Activated gamma-delta T cell (primary cell): ENCODE data around the gene CDH23.

Experiments used
- DNase-seq: peaks from one replicate; lab custom pipeline; 2025; lab: John Stamatoyannopoulos, UW

The CDH23 gene

DNA sequence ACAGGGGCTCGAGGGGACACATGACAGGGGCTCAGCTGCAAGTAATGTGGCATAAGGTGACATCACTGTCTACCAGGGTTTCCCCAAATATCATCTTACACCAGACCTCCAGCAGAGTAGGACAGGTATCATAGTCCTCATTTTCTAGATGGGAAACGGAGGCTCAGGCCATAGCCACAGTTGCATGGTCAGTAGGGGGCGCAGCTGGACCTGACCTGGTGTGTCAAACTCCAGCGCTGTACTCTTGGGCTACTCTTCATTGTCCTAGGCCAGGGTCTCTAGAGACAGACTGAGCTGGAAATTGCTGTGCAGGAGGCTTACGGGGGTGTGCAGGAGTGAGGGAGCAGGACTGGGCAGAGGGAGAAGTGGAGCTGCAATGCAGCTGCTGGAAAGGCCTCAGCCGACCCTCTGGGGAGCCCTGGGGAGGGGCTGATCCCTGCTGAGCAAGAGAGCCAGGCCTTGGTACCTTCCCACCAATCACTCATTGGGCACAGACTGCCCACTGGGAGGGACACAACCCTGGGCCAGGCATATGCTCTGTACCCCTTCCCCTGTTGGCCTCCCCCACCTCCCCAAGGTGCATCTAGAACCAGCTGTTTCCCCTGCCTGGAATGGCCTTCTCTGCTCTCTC lies 89.9 kb downstream of the CDH23 start:
- DNase-seq, result no peak

DNA sequence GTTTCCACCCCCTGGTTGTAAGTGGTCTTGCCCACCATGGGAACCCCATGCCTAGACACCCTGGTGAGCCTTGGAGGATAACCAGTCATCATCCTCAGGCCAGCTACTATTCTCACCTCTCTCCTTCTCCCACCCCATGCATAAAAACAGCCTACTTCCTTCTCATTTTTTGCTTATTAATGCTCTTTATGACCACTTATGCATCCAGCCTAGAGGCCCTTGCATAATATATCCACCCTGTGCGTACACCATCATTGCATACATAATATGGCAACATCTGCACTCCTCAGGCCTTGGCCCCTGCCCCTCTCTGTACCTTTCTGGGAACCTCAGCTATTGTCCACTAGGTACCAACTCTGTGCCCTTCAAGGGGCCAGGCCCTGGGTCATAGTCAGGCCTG lies 91.0 kb downstream of the CDH23 start:
- no peak for DNase-seq

DNA sequence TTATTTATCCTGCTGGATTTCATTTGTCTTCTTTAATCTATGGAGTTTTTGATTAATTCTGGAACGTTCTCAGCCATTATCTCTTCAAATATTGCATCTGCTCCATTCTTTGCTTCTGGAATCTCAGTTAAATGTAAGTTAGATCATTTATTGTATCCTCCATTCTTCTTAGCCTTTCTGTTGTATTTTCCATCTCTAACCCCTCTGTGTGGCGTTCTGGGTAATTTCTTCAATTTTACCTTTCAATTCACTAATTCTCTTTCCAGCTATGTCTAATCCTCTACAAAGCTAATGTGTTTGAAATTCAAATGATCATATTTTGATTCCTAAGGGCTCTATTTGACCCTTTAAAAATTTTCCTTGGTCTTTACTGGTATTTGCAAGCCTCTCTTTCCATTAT lies 92.4 kb downstream of the CDH23 start:
- DNase-seq, result no peak

DNA sequence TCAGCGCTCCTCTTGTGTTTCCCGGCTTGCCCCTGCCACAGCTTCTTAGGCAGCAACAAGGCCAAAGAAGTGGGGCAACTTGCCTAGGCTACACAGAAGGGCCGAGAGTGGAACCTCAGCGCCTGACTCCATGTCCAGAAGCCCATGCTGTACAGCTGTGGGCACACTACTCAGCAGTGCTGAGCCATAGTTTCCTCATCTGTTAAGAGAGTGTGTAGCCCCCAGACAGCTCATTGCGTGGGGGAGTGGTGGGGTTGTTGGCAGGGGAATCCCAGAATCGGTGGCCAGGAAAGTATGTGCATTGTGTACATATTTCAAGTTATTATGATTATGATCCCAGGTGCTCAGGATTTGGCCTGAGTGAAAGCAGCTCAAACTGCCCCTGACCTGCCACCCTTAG lies 96.2 kb downstream of the CDH23 start:
- DNase-seq, result no peak

DNA sequence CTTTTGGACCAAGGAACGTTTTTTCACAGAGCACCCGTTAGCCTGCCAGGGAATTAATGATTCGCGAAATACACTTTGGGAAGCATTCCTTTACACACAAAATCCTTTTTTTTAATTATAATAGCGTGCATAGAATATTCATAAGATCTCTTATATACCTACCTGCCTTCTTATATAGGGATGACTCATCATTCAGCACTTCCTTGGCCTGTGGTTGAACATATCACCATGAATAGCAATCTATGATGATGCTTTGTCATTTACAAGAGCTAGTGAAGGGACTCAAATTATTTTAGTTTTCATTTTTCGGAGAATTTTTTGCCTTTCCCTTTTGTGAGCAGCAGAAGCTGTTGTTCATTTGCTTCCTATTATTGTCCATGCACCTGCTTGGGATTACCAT lies 97.0 kb downstream of the CDH23 start:
- no peak for DNase-seq

DNA sequence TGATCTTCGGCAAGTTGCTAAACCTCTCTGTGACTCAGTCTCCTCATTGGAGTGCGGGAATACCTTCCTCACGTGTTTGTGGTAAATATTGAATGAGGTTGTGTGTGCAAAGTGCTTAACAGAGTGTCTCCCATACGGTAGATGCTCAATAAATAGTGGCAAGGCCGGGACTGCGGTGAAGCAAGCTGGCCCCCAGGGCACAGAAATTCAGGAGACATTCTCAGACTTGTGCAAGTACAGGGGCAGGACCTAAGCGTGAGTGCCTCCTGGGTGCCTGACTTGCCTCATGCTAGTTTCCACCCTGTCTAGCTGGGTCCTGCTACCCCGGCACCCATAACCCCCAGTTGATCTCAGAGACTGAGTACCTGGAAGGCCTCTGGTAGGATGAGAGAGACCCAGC lies 97.8 kb downstream of the CDH23 start:
- DNase-seq, result no peak

DNA sequence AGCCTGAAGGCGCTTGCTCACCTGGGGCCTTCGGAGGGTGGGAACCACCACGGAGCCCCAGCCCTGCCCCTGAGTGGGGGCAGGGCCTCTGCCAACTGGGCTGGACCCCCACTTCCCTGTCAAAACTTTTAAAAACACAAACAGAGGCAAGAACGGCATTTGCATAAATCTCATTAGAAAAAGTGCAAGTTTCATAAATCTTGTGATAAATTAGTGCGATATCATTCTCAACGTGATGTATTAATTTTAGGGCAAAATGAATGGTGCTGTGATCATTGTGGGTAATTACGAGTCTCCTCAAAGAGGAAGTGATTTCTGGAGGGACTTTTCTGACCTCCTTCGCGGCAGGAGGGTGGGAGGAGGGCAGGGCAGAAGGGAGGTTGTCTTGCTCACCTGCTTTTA lies 98.3 kb downstream of the CDH23 start:
- no peak for DNase-seq

DNA sequence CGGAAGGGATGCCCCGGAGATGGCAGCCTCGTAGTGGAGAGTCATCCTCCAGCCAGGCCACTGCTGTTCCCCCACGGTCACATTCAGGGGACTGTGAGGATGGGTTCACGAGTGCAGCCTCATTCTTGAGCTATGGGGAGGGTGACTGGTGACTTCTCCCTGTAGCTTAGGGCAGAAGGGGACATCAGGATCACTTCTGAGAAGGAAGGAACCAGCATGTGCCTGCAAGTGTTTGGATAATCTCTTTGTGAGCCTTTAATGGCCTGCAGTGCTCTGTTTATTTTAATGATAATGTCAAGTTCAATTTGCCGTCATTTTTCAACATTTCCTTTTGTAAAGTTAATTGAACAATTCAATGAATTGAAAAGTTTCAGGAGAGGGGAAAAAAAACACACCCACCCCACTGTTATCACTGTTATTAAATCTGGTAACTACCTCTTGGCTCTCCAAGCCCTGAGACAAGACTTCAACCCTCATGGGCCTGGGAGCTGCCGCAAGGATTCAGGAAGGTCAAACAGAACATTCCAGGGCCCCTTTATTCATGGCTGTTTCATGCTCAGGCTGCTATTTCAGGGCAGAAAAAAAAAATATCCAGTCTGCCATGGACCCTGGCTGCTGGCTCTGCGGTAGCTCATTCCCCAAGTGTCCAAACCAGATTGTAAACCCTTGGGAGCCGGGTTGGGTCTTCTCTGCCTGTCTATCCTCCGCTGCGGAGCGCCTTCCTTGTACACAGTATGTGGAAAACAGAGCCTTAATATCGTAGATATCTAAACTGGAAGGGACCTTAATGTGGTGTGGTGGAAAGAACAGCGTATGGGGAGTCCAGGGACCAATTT lies 100.4 kb downstream of the CDH23 start:
- no peak for DNase-seq

DNA sequence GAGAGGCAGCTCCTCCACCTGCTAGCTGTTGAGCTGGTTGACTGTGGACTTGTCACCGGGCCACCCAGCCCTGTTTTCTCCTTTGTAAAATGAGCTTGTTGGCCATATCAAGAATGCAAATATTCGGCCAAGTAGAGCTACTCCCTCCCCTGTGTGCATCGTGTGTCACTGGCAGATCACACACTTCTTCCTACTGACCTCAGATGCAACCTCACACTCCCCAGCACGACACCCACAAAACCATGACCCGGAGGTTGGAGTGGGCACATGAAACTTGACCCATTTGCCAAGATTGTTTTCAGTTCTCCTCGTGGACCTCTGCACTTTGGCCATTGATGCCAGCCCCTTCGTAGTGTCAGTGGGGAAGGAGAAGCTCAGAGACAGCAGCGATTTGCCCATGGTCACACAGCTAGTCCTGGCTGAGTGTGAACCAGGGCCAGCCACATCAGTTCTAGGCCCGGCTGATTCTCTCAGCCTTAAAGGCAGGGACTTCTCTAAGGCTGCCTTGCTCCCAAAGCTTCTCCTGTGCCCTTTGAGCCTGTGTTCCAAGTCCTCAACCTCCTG lies 101.1 kb downstream of the CDH23 start:
- DNase-seq, result no peak

DNA sequence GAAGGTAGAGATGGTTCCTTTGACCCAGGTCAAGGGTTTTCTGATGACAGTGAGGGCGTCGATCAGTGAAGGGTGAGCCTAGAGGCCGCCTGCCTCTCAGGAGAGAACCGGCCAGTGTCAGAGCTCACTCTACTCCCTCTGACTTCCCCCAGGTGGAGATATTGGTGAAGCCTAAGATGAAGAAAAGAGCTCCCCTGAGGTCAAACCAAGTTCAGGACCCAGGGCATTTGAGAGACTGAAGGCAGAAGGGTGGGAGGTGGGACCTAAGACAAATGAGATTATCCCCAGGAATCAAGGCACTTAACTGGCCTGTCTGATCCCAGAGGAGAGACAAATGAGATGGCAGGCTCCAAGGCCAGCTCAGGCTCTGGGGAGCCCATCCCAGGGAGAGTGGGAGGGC lies 104.7 kb downstream of the CDH23 start:
- DNase-seq, result no peak

DNA sequence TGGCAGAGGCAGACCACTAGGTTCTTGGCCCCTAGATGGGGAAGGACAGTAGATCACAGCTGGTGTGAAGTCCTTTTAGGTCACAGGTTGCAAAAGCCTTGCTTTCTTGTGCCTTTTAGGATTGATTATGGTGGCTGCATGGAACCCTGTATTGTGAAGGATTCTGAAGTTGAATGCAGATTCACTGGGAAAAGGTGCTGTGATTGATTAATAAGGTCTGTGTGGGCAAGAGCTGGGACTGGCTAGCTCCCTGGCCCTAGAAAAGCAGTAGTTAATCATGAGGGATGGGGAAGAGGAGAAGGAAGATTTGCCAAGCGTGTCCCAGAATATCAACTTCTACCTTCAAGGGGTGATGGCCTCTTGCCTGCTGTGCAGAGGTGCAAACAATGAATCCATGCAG lies 105.5 kb downstream of the CDH23 start:
- DNase-seq, result no peak

DNA sequence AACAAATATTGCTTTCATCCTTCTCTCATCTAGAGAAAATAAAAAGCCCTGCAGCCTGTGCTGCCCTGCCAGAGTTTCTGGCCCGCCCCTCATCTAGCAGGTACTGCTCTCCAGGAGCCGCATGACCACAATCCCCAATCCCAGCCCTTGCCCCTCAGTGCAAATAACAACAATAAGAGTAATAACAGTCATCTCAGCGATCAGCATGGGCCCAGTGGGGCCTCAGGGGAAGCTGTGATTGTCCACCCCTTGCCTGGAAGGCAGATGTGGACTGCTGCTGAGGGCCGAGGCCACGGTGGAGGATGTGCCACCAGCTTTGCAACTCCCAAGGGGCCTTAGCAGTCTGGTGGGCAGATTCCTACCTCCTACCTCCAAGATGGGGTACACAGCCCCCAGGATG lies 106.1 kb downstream of the CDH23 start:
- no peak for DNase-seq

DNA sequence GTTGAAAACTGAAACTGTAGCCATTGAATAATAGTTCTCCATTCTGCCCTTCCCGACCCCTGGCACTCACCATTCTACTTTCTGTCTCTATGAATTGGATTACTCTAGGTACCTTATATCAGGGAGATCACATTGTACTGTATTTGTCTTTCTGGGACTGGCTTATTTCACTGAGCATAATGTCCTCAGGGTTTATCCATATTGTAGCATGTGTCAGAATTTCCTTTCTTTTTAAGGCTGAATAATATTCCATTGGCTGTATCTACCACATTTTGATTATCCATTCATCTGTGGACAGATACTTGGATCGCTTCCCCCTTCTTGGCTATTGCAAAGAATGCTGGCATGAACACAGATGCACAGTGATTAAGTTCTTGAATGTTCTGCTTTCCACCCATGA lies 107.4 kb downstream of the CDH23 start:
- DNase-seq, result no peak

DNA sequence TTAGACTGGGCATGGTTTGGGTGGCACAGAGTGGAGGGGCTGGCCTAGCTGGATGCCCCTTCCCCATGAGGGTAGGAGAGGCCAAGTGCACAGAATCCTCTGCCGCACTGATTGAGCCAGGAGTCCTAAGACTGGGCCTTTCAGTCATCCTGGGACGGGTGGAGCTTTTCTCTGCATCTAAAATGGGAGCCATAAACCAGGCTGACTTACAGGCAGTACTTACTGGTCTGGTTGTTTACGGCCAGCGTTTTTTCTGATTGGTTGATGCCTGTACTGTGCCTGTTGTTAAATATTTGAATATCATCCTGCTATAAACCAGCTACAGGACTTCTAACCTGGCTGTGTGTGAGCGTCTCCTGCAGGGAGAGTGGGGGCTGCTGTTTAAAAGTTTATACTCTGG lies 107.8 kb downstream of the CDH23 start:
- DNase-seq, result no peak

DNA sequence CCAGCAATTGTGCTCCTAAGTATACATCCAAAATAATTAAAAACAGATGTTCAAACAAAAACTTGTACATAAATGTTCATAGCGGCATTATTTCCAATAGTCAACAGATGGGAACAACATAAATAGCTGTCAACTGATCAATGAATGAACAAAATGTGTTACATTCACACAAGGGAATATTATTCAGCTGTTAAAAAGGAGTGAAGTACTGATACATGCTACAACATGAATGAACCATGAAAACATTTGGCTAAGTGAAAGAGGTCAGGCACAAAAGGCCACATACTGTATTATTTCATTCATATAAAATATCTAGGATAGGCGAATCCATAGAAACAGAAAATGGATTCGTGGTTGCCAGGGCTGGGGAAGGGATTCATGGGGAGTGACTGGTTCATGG lies 109.1 kb downstream of the CDH23 start:
- no peak for DNase-seq

DNA sequence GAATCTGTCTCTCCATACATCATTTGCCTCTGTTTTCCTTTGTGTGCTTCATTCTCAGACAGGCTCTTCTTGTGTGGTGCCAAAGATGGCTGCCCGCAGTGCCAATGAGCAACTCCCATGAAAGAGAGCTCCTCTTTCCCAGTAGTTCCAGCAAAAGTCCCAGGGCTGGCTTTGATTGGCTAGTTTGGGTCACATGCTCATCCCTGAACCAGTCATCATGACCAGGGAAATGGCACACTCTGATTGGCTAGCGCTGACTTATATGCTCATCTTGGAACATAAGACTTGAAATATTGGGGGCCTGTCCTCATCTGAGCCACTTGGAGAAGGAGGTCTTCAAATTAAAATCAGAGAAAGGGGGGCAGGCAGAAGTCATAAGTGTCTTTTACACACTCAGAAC lies 112.7 kb downstream of the CDH23 start:
- no peak for DNase-seq

DNA sequence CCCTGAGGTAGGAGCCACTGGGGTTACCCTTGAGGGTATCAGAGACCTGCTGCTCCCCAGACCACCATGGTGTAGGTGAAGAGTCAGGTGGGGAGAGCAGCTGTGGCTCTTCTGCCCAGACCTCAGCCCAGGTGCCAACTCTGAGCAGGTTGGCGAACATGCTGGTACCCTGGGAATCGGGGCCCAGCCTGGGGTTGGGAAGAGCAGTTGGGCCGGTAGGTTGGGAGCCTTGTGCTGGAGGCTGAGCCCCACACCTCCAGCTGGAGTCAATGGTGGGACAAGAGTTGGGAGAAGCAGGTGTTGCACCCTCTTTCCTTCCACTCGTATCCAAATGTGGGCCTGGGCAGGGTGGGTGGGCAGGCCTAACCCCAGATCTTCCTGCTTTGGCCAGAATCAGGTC lies 114.5 kb downstream of the CDH23 start:
- DNase-seq, result no peak

DNA sequence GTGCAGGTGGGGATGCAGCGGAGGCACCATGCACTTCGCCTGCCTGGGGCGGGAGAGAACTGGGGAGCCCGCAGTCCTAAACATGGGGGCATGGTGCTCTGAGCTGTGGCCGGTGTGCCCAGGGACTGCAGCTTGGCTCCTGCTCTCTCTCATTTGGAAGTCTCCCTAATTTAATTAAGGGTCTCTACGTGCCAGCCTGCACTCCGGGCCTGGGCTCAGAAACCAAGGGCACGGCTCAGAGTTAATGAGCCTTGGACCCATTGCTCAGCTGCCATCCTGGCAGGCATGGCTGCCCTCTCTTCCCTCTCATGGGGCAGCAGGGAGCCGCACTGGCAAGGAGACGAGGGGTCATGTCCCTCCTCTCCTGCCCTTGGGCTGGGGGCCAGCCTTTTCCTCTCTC lies 115.6 kb downstream of the CDH23 start:
- no peak for DNase-seq

DNA sequence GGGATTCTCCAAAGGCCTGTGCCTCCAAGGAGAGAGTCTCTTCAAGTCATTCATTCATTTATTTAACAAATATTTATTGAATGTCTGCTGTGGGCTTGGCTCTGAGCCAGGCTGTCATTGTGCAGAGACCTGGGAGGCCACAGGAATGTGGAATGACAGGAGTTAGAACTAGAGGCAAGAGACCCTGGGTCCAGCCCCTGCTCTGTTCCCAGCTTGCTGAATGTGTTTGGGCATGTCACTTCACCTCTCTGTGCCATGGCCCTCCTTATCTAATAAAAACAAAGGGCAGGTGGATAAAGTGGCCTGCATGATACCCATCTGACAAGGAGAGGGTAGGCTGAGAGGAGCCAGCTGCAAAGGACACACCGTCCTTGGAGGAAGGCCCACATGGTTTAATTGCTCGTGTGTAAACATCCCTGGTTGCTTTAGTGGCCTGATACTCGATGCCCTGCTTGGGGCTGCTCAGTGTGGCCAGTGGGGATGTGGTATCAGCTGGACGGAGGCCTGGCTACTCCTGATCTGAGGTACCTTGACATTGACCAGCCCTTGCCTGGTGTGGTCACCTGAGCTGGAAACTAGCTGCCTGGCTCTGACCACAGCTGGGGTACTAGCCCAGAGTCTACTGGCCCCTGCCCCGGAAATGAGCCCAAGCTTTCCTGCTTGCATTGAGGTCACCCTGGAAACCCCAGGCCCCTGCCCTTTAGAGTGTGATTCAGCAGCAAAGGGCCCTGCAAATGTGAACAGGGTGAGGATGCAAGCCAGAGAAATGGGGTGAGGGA lies 116.2 kb downstream of the CDH23 start:
- no peak for DNase-seq

DNA sequence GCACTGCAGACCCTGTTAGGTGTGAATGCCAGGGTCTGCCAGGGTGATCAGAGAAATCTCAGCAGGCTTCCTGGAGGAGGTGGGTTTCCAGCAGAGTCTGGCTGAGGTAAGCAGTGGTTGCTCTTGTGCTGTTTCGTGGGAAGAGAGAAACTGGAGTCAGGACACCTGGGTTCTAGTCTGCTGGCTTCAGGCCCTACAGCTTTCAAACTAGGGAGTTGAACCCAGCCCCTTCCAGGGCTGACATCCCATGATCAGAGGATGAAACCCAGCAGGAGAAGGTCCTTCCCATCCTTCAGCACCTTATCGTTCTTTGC lies 116.8 kb downstream of the CDH23 start:
- no peak for DNase-seq

DNA sequence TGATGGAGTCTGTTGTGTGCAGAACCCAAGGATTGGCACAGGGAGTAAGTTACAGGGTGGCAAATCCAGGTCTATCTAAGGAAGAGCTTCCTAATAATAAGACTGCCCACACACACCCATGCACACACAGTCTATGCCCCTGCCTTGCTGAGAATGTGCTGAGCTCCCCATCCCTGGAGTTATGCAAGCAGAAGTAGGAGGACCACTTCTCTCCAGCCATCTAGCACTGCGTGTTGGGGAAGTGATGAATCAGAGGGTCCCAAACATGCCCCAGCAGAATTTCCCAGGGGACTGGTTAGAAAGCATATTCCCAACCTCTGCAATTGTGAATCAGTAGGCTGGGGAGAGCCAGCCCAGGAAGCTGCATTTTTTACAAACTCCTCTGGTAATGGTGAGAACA lies 117.2 kb downstream of the CDH23 start:
- DNase-seq, result no peak

DNA sequence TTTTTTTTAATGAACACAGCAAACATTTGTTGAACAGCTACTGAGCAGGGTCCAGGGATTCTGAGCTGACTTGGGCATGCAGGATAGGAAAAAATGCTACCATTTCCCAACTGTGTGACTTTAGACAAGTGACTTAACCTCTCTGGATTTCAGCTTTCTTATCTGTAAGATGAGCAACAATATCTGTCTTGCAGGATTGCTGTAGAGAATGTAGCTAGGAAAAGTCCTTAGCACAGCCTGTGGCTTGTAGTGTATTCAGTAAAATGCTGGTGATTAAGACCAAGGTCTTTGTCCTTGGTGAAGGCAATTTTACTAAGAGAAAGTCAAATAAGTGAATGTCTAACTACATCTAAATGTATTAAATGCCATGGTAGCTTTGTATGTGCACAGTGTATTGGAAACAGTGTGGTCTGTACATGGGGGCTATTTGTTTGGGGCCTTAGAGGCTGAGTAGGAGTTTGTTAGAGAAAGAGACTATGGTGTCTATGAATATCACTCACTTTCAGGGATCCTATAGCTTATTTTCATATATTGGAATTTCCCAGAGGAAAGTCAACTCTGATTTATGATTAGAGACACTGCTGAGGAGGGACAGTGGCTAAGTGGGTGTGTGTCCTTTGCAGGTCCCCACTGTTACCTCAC lies 118.9 kb downstream of the CDH23 start:
- DNase-seq, result no peak
